Lung (tissue), 12 donors: ENCODE measurements around the gene RALGAPA1. TPM values are rescaled to one million over a fixed set of nuclear protein-coding genes. Genes with fewer than 3 reads are reported as not detected.
A peak's percentile ranks its signal among the peaks of the same experiment; 100 is the strongest.

Experiments used
- ATAC-seq: fragments of 200-7000 bp; cut with Tn5 transposase; one replicate; pipeline ENCODE4 v1.9.1; 2020; ENCODE audit warnings: moderate number of reproducible peaks; ENCODE audit not compliant: insufficient read depth, low FRiP score
- DNase-seq, 3 donors: peaks; one replicate each; pipeline ENCODE4 v3.0.0-alpha.2; 2013 to 2017
- H3K27ac ChIP-seq, 2 donors: one replicate each; pipeline ENCODE4 v1.5.1; 2013; ENCODE audit warnings: mild to moderate bottlenecking in 2 of 2, moderate library complexity in 2 of 2, control low read depth in 1 of 2, inconsistent platforms in 1 of 2, low read depth in 1 of 2, low read length in 1 of 2
- H3K27me3 ChIP-seq, 3 donors: one replicate each; pipeline ENCODE4 v1.5.1; 2013; ENCODE audit warnings: low read length in 2 of 3; ENCODE audit not compliant: control insufficient read depth in 3 of 3, insufficient read depth in 3 of 3
- H3K36me3 ChIP-seq, 4 donors: one replicate each; pipeline ENCODE4 v1.5.1; 2013; ENCODE audit warnings: low read length in 4 of 4, mild to moderate bottlenecking in 1 of 4, moderate library complexity in 1 of 4; ENCODE audit not compliant: control insufficient read depth in 4 of 4, insufficient read depth in 4 of 4
- H3K4me1 ChIP-seq, 5 donors: one replicate each; pipeline ENCODE4 v1.5.1; 2013; ENCODE audit warnings: low read length in 5 of 5, mild to moderate bottlenecking in 2 of 5, moderate library complexity in 1 of 5; ENCODE audit not compliant: control insufficient read depth in 5 of 5, insufficient read depth in 5 of 5
- H3K4me3 ChIP-seq: one replicate; pipeline ENCODE4 v1.5.1; 2013; ENCODE audit warnings: mild to moderate bottlenecking, control low read depth, moderate library complexity
- H3K9ac ChIP-seq, 2 donors: one replicate each; pipeline ENCODE4 v1.5.1; 2013; ENCODE audit warnings: low read length in 2 of 2, control low read depth in 1 of 2; ENCODE audit not compliant: insufficient read depth in 1 of 2
- H3K9me3 ChIP-seq, 4 donors: one replicate each; pipeline ENCODE4 v1.5.1; 2013; ENCODE audit warnings: low read length in 3 of 4, mild to moderate bottlenecking in 1 of 4, moderate library complexity in 1 of 4; ENCODE audit not compliant: control insufficient read depth in 4 of 4, insufficient read depth in 3 of 4
- CTCF ChIP-seq: IDR thresholded peaks from 2 replicates; pipeline ENCODE4 v1.5.1; 2012; ENCODE audit warnings: mild to moderate bottlenecking; ENCODE audit errors: control extremely low read depth, extremely low read depth
- WGBS, 2 donors: extraction: QIAGEN DNeasy Blood & Tissue Kit; methylation state at CpG; one replicate each; pipeline ENCODE4 v1.1.7; 2013; 5-methylcytosine and 5-hydroxymethylcytosine counted together
- polyA plus RNA-seq, 2 donors: library from polyadenylated mRNA; stranded (reverse); fragments of 200-250 nt; gene quantifications; one replicate each; pipeline ENCODE4 v1.2.1, GENCODE V29; 2013
- total RNA-seq, 2 donors: library from RNA; depleted of rRNA in 1 of 2; stranded (reverse); fragments of >200 nt in 1 of 2; gene quantifications; one replicate each; pipeline ENCODE4 v1.2.1, GENCODE V29; 2014 to 2021
- donor health status: control.
- donor health status: control.
- donor health status: Bipolar disorder and iron deficiency.
- donor health status: healthy.
- donor health status: DM: yes; HTN: yes; CAD: no.

The RALGAPA1 gene
- total and polyA plus RNA-seq, 4 donors: 9.4 to 188 (median 44.9) TPM

- H3K9ac ChIP-seq: no peak overlapping the region
- H3K9me3 ChIP-seq: peaks cover 0 to 2% (median 0%) of the 10 kb centered on the region in 4 donors
- DNase-seq: no peak
- 9 to 13% methylated on average over 37 of the region's 37 CpGs for WGBS, 2 donors
- H3K27me3 ChIP-seq: peaks cover 0 to 38% (median 32%) of the 10 kb centered on the region in 3 donors
- H3K4me1 ChIP-seq: peaks cover 0 to 22% (median 9%) of the 10 kb centered on the region in 5 donors
- TF ChIP-seq CTCF: no peak
- no peak for ATAC-seq
- H3K36me3 ChIP-seq: peaks cover 0 to 5% (median under 1%) of the 10 kb centered on the region in 4 donors
- no peak overlapping the region for H3K27ac ChIP-seq
- H3K4me3 ChIP-seq: no peak overlapping the region
Observed at GRCh38 chr14:35535483-35536112, 273.5 kb downstream of the RALGAPA1 start.

GRCh38 chr14:35534873-35535482, 274.1 kb downstream of the RALGAPA1 start:
- Histone ChIP-seq H3K27me3 (peaks cover 0 to 43% (median 38%) of the 10 kb centered on the region in 3 donors), H3K4me3 (no peak overlapping the region), H3K9ac (no peak overlapping the region), H3K27ac (no peak overlapping the region), H3K36me3 (peaks cover 0 to 5% (median under 1%) of the 10 kb centered on the region in 4 donors), H3K9me3 (peaks cover 0 to 2% (median 0%) of the 10 kb centered on the region in 4 donors), H3K4me1 (peaks cover 0 to 22% (median 9%) of the 10 kb centered on the region in 5 donors)
- 2 to 4% methylated on average over 52 to 55 of the region's 55 CpGs for WGBS, 2 donors
- TF ChIP-seq CTCF: no peak
- ATAC-seq (peak; percentile 86), DNase-seq (peak; percentile 74 to 85 (median 84))

GRCh38 chr14:35534208-35534872, 274.8 kb downstream of the RALGAPA1 start:
- no peak overlapping the region for H3K27ac ChIP-seq
- TF ChIP-seq CTCF: no peak
- H3K9ac ChIP-seq: no peak overlapping the region
- H3K4me3 ChIP-seq: no peak overlapping the region
- peaks cover 0 to 22% (median 9%) of the 10 kb centered on the region in 5 donors for H3K4me1 ChIP-seq
- H3K36me3 ChIP-seq: peaks cover 0 to 2% (median 0%) of the 10 kb centered on the region in 4 donors
- ATAC-seq (no peak), DNase-seq (no peak)
- H3K9me3 ChIP-seq: peaks cover 0 to 2% (median 0%) of the 10 kb centered on the region in 4 donors
- WGBS, 2 donors: 2 to 3% methylated on average over 51 to 77 of the region's 77 CpGs
- H3K27me3 ChIP-seq: peaks cover 0 to 49% (median 43%) of the 10 kb centered on the region in 3 donors
